ENCODE measurements around the gene LGI2. TPM values are rescaled to one million over a fixed set of nuclear protein-coding genes. Genes with fewer than 3 reads are reported as not detected.
"Not testable (repeated sequence)": the region's sequence is repeated elsewhere in the genome, so short reads cannot be mapped to it uniquely, and the experiment has no call there.

Gene LGI2
- not detected in 2 replicates for total RNA-seq (2014; rRNA removed; shearing (Covaris generic))

DNA sequence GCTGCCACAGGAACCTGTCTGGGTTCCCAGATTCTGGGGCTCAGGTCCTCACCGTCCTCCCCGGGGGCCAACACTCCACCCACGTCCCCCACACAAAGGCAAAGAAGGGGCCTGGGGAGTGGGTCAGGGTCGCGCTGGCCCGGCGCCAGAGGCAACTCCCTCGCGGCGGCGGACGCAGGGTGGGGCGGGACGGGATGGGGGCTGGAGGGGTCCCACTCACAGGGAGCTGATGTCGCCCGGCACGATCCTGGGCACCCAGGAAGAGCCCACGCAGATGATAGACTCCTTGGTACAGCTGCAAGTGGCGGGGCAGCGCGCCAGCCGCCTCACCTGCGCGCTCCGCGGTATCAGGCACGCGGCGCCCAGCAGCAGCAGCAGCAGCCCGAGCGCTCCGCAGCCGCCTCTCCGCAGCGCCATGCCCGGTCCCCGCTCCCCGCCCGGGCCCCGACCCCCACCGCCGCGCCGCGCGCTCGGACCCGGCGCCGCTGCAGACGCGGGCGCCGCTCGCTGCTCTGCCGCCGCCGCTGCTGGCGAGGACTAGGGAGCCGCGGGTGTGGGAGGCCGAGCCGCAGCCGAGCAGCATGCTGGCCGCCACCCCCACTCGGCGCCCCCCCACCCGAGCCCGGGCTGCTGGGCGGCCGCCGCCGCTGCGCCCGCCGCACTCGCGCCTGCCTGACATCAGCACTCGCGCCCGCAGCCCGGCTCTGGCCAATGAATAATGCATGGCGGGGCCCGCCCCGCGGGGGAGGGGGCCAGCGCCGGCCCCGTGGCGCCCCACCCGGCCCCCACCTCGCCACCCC, at the start of gene LGI2:
Gene LGI2, minus strand, starts transcription at position 670 of the 800 bp plus-strand sequence. Its CDS starts 253 bp downstream, at position 417.
- no peak for DNase-seq (ENCODE audit: low spot score)

DNA sequence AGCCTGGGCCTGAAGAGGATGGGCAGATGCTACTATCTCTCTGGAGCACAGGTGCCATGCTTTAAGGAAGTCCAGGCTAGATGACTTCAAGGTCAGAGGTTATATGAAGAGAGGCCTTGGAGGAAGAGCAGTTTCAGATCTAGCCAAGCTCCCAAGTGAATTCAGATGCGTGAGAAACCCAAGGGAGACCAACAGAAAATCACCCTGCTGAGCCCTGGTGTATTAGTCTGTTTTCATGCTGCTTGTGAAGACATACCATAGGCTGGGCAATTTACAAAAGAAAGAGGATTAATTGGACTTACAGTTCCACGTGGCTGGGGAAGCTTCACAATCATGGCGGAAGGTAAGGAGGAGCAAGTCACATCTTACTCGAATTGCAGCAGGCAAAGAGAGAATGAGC, 47.8 kb upstream of the LGI2 start:
- DNase-seq (ENCODE audit: low spot score): no peak

DNA sequence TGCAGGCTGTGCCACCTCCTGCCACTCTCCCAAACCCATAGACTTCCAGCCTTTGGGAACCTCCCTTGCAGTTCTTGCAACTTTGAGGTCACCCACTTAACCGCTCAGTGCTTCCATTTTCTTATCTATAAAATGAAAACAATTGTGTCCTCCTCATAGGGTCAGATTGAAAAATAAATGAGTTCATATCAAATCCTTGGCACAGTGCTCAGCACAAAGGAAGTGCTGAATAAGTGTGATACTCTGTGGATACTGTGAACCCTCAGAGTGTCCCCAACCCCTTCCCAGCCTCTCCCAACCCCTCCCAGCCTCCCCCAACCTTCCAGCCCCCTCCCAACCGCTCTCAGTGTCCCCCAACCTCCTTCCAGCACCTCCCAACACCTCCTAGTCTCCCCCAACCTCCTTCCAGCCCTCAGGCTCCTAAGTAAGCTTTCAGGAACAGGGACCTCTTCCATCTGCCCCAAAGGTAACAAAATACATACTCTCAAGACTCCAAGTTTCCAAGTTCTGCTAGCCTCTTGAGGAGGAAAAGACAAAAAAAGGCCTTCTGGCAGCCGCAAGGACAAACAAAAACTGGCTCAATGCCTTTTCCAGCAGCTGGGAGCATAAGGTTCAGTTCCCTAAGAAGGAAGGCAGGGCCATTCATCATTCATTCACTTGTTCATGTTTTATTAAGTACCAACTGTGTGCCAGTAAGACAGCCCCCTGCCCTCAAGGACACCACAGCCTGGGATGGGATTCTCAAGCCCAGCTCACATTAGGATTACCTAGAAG, 46.1 kb upstream of the LGI2 start:
- DNase-seq (ENCODE audit: low spot score): no peak

GRCh38 chr4:25075851-25076250, 45.1 kb upstream of the LGI2 start:
- DNase-seq (ENCODE audit: low spot score): no peak

- DNase-seq (ENCODE audit: low spot score): no peak
Measured at GRCh38 chr4:25075129-25075528, 44.4 kb upstream of the LGI2 start.

GRCh38 chr4:25070545-25070944, 39.8 kb upstream of the LGI2 start:
- no peak for DNase-seq (ENCODE audit: low spot score)

DNA sequence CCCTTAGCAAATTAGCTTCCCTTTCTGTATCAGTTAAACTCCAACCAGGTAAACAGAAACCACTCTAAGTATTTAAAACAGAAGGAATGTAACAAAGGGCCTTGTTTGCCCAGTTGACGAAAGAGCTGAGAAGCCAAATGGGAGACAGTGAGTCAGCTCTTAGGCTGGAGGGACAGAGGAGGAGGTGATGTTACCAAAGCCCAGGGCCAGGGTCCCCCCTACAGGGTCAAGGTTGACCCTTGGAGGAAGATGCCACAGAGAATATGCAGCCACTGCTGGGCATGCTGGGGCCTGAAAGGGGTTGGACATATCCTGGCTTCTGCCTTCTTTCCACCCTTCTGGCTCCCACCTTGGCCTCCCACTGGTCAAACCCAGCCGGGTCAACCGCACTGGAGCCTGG, 38.3 kb upstream of the LGI2 start:
- DNase-seq (ENCODE audit: low spot score): no peak

DNA sequence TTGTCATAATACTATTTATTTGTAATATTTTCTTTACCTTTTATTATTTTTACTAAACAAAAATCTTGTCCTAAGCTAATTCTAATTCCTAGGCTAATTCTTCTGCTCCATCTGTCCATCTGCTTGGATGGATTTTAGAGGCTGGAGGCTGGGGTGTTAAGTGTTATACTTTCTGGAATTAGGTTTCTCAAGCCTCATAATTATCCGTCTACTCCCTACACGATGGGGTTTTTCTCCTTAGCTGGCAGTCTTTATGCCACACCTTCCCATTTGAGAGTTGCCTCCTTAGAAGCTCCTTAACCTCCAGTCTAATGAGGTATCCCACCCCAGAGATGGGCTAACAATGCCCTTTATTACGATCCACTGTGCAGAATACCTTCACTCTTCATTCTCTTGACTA, 37.6 kb upstream of the LGI2 start:
- no peak for DNase-seq (ENCODE audit: low spot score)

DNA sequence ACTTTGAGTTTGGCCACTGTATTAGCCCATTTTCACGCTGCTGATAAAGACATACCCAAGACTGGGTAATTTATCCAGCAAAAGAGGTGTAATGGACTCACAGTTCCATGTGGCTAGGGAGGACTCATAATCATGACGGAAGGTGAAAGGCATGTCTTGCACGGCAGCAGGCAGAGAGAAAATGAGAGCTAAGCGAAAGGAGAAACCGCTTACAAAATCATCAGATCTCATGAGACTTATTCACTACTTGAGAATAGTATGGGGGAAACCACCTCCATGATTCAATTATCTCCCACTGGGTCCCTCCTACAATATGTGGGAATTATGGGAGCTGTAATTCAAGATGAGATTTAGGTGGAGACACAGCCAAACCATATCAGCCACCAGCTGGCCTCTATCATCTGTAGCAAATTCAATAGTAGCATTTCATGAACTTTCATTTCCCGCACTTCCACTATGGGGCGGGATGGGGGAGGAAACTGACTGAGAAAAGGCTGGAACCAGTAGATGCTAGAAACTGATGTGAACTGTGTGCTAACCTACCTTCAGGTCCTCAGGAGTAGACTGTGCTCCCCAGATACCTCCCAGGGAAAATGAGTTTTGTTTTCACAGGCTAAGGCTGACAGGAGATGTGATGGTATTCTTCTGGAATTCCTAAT, 35.3 kb upstream of the LGI2 start:
- DNase-seq (ENCODE audit: low spot score): no peak

- DNase-seq (ENCODE audit: low spot score): no peak
Measured at GRCh38 chr4:25065431-25065858, 34.7 kb upstream of the LGI2 start.

- DNase-seq (ENCODE audit: low spot score): not testable (repeated sequence)
Measured at GRCh38 chr4:25064447-25064846, 33.7 kb upstream of the LGI2 start.

- DNase-seq (ENCODE audit: low spot score): no peak
Measured at GRCh38 chr4:25063116-25063515, 32.4 kb upstream of the LGI2 start.

- DNase-seq (ENCODE audit: low spot score): no peak
Measured at GRCh38 chr4:25062098-25062497, 31.4 kb upstream of the LGI2 start.

DNA sequence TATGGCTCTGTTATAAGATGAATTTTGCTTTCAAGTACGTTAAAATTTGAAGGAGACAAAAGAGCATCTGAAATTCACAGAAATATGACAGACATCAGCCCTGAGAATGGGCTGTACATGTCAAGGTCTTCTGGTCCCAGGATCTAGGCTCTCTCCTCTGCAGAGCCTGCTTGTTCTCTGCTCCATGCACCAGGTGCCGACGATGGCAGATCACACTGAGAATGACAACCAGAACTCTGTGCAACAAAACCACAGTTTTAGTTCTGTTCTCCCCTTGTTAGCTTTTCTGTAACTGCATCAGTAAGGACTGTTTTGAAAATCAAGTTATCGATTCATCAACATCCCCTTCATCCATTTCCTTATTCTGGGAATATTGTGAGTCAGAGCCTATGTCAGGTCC, 30.9 kb upstream of the LGI2 start:
- DNase-seq (ENCODE audit: low spot score): no peak

DNA sequence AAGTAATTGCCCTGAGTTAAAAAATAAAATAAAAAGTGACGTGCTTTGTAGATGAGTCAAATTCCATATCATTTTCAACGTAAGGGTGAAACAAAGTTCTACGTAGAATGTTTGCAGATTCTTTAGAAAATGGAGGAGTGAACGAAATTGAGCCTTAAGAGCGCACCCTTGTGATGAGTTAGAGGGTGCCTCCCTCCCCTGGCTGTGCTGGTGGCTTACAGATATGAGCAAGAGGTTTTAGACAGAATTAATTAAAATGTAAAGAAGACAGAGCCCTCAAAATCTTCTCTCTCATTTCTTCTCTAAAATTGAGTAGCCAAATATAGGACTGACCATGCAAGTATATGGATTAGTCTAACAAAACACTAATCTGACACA, 30.2 kb upstream of the LGI2 start:
- DNase-seq (ENCODE audit: low spot score): no peak

DNA sequence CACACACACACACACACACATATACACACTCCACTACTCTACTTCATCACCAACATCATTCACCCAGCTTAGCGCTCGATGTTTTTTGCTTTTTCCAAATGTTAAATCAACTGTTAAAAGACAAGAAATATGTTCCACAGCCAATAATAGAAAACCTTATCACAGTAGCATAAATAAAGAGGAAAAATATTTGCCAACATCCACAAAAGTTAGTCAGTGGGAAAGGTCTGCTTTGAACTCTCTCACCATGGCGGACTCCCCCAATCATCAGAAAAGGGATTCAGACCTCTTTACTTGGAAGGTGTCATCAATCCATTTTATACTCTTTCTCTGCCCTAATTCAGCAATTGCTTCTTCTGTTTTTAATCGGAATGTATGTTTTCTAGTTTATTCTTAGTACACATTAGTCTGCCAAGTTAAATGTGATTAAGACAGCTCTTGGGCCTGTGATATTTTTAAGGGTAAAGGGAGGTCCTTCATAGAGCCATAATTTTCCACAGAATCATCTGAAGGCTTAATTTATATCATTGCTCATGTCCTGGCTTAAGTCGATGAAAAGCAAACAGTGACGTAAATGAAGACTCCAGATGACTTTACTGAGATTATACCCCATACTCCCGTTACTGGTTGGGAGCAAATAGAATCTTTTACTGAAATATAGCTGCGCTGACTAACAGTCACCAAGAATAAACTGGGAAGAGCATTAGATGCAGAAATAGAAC, 29.7 kb upstream of the LGI2 start:
- DNase-seq (ENCODE audit: low spot score): no peak

DNA sequence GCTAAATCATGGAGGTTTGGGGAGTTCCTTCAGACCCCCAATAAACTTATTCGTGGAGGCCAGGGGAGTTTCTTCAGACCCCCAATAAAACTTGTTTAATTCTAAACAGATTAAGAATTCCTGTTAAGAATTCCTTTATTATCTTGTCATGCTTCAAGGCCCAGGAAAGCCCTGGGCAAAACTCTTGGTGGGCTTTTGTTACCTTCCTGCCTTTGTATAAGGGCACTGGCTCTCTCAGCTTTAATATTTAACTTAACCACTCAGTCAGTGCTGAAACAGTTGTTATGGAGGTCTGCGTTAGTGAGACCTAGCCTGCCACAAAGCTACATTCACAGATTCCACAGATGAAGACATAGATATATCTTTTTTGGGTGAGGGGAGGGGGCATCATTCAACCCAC, 29.0 kb upstream of the LGI2 start:
- no peak for DNase-seq (ENCODE audit: low spot score)

DNA sequence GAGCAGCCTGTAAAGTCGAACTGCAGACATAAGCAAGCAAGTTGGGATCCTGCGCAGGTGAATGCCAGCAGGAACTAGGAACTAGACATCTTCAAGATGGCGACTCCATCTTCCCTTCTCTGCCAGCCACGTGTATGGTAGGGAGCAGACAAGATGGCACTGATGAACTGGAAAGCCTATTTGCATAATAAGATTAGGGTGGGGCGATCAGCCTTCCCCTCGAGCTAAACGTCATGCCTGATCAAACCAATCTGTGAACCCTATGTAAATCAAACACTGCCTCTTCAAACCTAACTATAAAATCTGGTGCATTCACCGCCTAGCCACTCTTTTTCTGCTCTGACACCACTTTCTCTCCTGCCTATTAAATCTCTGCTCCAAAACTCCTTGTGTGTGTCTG, 28.1 kb upstream of the LGI2 start:
- no peak for DNase-seq (ENCODE audit: low spot score)

DNA sequence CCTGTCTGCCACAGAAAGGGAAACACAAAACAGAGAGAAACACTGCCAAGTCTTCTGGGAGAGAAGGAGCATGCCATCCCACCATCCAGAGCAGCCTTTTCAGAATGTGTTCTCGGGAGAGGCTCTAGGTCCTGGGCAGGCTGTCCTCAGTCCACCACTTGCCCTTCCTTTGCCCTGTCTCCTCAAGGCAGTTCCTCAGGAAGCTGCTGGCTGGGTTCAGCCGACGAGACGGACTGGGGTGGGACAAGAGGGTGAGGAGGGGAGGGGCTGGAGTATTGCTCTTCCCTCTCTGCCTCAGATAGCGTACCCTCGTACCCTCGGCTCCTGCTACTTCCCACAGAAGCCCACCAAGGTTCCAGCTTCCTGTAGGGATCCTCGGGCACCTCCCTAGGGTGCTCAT, 26.6 kb upstream of the LGI2 start:
- no peak for DNase-seq (ENCODE audit: low spot score)

- not testable (repeated sequence) for DNase-seq (ENCODE audit: low spot score)
Measured at GRCh38 chr4:25052037-25052436, 21.3 kb upstream of the LGI2 start.

DNA sequence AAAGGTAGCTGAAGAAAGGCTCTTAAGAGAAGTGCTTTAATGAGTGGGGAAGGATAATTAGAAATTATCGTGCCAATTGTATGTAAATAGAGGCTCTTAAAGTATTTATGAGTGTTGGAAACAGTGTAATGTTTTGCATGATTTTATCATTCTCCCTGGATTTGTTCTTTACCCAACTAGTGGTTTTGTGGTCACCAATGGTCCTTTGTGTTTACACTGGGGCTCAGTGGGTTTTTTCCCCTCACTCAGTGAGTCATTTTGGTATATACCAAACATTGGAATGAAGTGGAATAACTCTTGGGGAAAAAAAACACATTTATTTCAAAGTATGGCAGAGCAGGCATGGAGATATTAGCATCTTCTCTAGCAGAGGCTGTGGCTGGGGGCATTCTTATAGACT, 20.8 kb upstream of the LGI2 start:
- DNase-seq (ENCODE audit: low spot score): no peak
